Activated CD4-positive, CD25-positive, alpha-beta regulatory T cell treated with anti-CD3 and anti-CD28 coated beads, Interleukin-2, amount 50 U/mL, for 16 hours (primary cell): ENCODE data around the gene KRTAP10-10.
"Not testable (repeated sequence)": the region's sequence is repeated elsewhere in the genome, so short reads cannot be mapped to it uniquely, and the experiment has no call there.

ENCODE experiments used
- DNase-seq: peaks from one replicate; pipeline ENCODE4 v3.0.0-alpha.2; 2020; ENCODE audit warnings: low read depth, low spot score

The KRTAP10-10 gene

DNA sequence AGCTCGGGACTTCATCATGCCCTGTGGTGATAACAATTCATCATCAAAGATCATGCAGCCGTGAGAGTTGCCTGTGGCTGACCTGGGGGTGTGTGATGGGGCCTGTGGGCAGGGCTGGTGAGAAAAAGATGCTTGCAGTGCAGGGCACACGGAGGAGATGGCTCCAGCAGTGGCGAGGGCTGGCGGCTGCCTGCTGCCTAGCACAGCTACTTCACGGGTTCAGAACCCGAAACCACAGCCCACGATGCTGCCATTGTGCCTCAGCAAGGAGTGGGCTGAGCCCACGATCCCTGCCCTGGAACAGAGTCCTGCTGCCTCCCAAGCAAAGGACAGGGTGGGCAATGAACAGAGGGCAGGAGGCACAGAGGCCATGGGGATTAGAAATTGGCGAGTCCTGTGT, 10.9 kb upstream of the KRTAP10-10 start:
- no peak for DNase-seq

DNA sequence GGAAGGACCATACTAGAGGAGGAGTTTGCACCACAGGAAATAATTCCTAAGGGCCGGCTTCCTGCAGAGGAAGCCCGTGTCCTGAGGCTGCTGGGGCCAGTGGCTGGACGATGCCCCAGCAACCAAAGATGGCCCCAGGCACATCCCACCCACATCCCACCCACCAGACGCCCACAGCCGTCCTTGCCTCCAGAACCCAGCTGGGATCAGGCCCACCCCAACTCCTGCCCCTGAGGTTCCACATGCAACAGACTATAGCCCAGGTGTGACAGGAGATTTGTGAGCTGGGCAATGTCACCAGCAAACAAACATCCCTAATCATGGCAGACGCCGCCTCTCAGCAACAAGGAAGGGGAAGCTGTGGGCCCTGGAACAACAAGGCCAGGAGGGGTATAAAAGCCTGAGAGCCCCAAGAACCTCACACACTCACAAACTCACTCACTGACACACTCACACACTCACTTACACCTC, 10.4 kb upstream of the KRTAP10-10 start, which contains the start of gene KRTAP10-9:
TSS of gene KRTAP10-9 (plus strand) at position 421 of the 471 bp plus-strand sequence. CDS start 79 bp downstream, outside the sequence.
- DNase-seq, result no peak

DNA sequence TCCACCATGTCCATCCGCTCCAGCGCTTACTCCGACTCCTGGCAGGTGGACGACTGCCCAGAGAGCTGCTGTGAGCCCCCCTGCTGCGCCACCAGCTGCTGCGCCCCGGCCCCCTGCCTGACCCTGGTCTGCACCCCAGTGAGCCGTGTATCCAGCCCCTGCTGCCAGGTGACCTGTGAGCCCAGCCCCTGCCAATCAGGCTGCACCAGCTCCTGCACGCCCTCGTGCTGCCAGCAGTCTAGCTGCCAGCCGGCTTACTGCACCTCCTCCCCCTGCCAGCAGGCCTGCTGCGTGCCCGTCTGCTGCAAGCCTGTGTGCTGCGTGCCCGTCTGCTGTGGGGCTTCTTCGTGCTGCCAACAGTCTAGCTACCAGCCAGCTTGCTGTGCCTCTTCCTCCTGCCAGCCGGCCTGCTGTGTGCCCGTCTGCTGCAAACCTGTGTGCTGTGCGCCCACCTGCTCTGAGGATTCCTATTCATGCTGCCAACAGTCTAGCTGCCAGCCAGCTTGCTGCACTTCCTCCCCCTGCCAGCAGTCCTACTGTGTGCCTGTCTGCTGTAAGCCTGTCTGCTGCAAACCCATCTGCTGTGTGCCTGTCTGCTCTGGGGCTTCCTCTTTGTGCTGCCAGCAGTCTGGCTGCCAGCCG, 9.9 kb upstream of the KRTAP10-10 start:
- not testable (repeated sequence) for DNase-seq

DNA sequence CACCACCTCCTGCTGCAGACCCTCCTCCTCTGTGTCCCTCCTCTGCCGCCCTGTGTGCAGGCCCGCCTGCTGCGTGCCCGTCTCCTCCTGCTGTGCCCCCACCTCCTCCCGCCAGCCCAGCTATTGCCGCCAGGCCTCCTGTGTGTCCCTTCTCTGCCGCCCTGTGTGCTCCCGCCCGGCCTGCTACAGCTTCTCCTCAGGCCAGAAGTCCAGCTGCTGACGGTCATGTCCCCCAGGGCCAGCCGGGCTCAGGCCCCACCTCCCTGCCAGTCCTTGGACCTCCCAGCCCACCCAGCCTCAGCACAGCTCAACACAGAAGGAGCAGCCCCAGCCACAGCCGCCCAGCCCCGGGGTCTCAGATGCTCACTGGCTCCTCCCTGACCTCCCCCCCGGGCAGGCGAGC, 9.3 kb upstream of the KRTAP10-10 start:
- DNase-seq, result not testable (repeated sequence)

DNA sequence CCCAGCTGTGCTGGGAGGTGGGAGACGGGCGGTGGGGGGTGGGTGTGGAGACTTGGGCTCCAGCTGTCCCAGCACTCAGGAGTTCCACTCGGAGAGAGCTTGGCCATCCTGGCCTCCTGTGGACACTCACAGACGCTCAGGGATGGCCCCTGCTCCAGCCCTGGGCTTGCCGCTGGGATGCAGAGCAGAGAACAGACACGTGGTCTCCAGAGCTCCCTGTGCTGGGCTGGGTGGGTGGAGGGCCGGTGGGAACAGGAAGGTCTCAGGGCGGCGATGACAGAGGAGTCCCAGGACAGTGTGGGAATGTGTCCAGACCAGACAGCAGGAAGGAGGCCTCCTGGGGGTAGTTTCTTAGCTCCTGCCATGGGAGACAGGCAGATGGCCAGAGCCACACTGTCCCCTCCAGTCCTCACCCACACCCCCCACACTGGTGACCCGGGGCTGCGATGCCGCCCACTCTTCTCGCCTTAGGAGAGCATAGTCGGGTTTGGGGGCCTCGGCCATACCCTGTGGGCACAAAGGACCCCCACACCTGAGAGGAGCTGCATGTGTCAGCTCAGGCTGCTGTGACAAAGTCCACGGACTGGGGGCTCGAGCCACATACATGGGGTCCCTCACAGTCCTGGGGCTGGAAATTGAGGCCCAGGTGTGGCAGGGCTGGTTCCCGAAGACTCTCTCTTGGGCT, 8.3 kb upstream of the KRTAP10-10 start:
- DNase-seq, result no peak

DNA sequence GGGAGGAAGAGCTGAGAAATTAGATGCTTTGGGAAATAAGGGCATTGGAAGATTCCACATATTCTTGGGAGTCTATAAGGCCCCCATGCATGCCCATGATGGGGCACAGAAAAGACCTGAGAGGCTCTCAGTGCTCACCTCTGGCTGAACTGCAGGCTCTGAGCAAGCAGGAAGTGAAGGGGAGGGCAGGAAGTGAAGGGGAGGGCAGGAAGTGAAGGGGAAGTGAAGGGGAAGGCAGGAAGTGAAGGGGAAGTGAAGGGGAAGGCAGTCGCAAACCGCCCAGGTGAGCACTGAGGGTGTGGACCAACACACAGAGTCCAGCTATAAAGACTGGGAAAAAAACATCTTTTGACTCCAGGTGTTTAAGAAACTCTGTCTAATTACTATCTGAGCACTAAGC, 6.7 kb upstream of the KRTAP10-10 start:
- no peak for DNase-seq

DNA sequence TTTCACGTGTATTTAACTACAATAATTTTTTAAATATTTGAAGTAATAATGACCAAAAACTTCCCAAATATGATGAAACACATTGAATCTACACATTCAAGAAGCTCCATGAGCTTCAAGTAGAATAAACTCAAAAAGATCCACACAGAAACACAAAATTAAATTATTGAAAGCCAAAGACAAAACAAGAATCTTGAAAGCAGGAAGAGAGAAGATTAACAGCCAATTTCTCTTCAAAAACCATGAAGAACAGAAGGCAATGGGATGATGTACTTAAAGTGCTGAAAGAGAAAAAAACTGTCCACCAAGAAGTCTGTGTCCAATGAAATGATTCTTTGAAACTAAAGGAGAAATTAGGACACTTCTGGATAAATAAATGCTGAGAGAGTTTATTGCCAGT, 5.1 kb upstream of the KRTAP10-10 start:
- no peak for DNase-seq

DNA sequence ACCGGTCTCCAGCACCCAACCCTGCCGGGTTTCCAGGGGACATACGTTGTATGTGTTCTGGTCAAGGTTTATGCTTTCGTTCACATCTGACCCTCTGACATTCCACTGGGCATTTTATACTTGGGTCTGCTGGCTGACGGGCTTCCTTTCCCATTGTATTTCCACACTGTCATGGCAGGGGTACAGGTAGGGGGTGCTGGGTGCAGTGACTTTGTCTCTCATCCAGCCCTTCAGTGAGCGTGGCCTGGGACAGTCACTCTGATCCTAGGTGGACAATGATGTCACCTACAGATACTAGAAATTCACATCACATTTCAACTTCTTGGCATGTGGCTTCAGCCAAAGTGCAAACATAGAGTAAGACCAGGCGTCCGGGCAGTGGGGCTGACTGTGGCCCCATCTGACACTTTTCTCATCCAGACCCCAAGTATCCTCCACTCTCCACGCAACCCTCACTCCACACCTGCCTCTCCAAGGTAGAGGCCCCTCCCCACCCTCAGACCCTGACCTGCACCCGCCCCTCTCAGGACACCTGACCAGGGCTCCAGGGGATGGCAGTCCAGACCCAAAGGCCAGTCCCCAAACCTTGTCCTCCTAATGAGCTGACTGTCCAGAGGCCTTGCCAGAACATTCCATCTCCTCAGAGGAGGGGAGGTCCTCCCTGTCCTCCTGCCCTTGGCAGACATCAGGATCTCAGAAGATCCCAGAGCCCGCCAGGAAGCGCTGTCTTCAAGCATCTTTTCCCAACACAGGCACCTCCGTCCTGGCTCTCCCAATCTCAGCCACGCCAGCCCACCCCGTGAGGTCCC, 743 bp upstream of the KRTAP10-10 start:
- no peak for DNase-seq

DNA sequence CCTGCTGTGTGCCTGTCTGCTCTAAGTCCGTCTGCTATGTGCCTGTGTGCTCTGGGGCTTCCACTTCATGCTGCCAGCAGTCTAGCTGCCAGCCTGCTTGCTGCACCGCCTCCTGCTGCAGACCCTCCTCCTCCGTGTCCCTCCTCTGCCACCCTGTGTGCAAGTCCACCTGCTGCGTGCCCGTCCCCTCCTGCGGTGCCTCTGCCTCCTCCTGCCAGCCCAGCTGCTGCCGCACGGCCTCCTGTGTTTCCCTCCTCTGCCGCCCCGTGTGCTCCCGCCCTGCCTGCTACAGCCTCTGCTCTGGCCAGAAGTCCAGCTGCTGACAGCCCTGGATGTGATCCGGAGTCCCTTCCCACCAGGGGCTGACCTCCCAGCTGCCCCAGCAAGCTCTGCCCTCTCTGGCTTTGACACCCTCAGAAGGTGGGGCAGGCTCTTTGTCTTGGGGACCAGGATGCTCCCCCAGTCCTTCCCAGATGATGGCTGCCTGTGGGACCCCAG, 744 bp downstream of the KRTAP10-10 start:
- not testable (repeated sequence) for DNase-seq

DNA sequence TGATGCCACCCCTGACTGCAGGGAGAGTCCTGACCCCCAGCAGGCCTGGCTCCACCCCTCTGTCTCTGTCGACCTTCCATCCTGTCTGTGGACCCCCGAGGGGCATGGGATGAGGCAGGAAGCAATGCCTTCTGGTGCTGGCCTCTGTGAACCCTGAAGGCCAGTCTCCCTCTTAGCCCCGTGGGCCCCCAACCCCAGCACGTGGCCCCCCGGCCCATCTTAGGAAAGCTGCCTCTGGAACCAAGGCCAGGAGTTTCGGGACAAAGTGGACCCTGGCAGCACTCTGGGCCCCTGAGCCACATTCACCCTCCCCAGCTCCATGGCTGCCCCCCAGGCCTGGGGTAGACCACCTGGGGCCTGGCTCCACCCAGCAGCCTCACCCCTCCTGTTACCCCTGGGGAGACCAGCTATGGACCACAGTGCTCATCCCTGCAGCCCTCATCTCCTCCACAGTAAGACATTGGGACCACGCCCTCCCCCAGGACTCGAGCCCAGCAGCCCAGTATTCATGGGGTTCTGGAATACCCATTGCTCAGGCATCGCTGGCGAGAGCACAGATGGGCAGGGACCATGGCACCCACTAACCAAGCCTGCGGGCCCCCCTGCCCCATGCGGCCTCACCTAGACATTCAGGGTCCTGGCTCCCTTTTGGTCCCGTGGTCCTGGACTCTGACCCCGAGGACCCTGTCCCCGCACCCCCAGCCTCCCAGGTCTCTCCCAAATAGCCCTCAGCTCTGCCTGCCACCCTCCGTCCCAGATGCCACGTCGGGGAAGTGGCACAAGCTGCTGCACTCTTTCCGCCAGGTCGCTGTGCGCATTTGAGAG, 1.6 kb downstream of the KRTAP10-10 start:
- not testable (repeated sequence) for DNase-seq

DNA sequence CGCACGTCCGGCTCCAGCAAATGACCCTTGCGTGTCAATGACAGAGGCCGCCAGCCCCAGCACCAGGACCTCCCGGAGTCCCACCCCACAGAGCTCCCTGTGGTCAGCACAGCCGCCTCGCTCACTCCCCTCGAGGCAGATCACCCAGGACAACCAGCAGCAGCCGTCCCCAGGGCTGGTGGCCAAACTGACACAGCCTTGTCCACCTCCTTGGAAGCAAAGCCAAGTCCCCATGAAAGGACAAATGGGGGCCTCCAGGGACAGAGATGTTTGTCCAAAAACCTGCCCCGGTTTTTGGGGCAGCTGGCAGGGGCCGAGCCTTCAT, 2.1 kb downstream of the KRTAP10-10 start:
- no peak for DNase-seq

DNA sequence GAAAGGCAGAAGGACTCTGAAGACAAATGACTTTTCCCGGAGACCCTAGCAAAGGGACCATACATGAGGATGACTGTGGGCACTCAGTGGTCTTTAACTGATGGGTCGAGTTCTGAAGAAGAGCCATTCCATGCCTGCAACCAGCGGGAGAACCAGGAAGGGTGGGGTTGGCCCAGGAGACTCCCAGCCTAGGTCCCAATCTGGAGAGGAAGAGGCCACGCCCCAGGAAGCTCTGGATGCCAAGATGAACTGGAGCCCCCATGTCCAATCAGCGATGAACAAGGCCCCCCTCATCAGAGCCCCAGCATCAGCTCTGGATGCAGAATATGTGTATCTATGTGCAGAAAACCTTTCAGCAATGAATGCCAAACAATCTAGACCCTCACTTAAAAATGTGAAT, 3.6 kb downstream of the KRTAP10-10 start:
- DNase-seq, result no peak

DNA sequence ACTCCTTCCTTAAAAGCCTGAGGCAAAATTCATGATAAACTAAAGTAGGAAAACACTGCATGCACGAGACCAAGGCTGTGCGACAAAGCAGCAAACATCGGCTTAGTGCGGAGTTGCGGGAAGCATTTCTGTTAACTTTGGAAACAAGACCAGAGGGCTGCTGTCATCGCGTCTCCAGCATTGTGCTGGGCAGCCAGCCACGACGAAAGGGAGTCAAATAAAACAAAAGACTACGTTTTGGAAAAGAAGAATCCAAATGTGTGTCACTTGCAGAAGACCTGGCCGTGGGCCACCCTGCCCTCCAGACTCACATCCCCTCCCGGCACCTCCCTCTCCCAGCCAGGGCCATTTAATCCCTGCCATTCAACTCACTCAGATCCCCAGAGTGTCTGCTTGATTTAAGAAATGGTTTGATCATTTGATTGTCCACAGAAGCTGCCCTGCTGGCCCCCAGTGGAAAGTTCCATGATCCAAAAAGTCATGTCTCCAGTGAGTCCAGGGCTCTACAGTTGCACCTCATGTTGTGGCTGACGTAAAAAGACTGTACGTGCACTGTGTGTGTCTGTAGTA, 6.7 kb downstream of the KRTAP10-10 start:
- no peak for DNase-seq

DNA sequence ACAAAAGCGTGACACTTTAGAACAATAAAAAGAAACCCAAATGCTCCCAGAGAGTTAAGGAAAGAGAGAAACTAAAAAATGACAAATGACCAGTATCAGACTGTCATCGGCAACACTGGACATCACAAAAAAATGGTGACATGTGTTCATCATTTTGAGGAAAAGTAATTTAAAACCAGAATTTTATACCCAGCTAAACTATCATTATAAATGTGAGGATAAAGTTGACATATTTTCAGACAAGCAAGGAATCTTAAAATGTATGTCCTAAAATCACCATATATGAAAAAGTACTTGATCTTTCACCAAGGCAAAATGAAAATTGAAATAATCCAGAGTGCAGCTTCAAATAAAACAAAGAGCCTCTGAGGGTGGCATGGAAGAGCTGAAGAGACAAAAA, 7.7 kb downstream of the KRTAP10-10 start:
- no peak for DNase-seq

DNA sequence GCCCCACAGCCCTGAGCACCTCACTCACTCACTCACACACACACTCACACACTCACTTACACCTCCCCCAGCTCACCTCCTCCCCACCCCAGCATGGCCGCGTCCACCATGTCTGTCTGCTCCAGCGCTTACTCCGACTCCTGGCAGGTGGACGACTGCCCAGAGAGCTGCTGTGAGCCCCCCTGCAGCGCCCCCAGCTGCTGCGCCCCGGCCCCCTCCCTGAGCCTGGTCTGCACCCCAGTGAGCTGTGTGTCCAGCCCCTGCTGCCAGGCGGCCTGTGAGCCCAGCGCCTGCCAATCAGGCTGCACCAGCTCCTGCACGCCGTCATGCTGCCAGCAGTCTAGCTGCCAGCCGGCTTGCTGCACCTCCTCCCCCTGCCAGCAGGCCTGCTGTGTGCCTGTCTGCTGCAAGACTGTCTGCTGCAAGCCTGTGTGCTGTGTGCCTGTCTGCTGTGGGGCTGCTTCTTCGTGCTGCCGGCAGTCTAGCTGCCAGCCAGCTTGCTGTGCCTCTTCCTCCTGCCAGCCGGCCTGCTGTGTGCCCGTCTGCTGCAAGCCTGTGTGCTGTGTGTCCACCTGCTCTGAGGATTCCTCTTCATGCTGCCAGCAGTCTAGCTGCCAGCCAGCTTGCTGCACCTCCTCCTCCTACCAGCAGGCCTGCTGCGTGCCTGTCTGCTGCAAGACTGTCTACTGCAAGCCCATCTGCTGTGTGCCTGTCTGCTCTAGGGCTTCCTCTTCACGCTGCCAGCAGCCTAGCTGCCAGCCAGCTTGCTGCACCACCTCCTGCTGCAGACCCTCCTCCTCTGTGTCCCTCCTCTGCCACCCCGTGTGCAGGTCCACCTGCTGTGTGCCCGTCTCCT, 9.4 kb downstream of the KRTAP10-10 start, which contains the start of gene KRTAP10-11:
TSS of gene KRTAP10-11 (plus strand) at position 49 of the 856 bp plus-strand sequence. CDS start at position 94, 45 bp downstream.
- DNase-seq, result not testable (repeated sequence)

DNA sequence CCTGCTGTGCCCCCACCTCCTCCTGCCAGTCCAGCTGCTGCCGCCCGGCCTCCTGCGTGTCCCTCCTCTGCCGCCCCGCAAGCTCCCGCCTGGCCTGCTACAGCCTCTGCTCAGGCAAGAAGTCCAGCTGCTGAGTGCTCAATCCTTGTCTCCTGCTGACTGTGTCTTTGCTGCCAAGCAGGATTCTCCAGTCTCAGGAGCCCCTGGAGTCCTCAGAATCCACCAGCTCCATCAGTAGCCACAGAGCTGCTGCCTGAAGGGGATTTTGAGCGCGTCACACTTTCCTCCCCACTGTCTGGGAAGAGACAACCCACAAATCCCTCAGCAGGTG, 10.0 kb downstream of the KRTAP10-10 start:
- DNase-seq, result no peak

DNA sequence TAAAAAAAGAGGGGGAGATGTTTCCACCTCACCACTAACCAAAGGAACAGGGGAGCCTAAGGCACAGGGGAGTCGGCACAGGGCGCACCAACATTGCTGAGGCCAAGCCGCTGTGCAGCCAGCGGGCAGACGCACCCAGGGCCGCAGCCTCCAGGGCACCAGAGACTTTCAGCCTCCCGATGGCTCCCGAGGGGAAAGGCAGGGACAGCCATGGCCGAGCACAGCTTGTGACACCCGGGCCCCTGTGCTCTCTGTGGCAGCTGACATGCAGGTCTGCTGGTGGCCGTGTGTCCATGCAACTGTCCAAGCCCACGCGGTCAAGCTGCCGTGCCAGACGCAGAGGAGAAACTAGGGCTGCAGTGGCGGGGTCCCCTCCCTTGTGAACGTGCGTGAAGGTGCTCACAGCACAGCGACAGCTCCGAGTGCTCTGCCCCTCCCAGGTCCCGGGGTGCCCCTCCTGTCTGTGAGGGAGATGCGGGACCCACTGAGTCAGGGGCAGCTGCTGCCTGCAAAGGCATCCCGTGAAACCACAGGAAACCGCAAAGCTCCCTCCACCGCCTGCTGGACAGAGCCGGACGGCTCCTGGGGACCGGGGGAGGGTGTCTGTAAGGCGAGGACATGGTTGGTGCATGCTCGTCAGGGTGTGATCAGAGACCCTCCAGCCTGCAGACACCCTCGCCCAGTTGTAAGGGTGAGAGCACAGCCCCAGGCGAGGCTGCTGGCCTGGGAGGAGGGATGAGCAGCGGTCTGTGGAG, 11.6 kb downstream of the KRTAP10-10 start:
- DNase-seq, result no peak

DNA sequence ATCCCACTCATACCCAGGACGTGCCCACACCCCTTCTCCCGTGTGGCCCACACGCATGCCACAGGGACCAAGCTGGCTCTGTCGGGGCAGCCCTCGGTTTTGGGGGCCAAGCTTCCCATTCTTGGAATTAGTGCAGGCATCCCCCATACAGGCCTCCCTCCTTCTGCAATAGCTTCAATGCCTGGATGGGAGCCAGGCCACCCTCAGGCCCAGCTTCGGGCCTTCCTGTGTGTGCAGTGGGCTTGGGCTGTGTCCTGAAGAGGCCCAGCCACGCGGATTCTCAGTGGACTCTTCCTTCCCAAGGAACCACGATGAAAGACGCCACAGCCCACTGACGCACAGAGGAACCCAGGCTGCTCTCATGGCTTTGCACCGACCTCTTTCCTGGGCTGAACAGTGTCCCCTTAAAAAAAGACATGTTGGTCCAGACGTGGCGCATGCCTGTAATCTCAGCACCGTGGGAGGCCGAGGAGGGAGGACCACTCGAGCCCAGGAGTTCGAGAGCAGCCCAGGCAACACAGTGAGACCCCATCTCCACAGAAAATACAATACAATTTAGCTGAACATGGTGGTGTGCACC, 12.5 kb downstream of the KRTAP10-10 start:
- no peak for DNase-seq
